GM18508 (cell line): Measurements from ENCODE around the gene TMED5.

Experiments
- ATAC-seq: cut with Tn5 transposase; IDR thresholded peaks from one replicate; pipeline ENCODE4 v1.9.1; 2021; ENCODE audit warnings: moderate number of reproducible peaks; ENCODE audit not compliant: insufficient read depth, unreplicated experiment

The TMED5 gene

GRCh38 chr1:93129507-93130099, 50.6 kb downstream of the TMED5 start:
- no peak for ATAC-seq

GRCh38 chr1:93124556-93125355, 55.5 kb downstream of the TMED5 start:
- ATAC-seq: no peak

- no peak for ATAC-seq
Observed at GRCh38 chr1:93123201-93123783, 56.9 kb downstream of the TMED5 start.

DNA sequence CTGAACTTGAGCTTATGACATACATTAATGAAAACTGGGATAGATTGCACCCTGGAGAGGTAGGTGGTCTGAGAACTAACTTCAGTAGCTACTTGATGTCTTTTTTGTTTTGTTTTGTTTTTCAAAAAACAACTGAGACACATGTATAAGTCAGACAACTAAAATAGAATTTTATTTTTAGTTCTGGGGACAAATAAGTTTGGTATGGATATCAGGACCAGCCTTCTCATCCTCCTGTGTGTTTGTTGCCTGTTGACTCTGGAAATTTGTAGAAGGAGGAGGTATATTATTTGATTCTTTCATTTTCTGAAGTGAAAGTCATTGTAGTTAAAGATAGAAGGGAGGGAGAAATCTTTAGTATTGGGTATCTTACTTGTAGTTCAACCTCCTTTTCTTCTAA, 59.6 kb downstream of the TMED5 start:
- no peak for ATAC-seq

DNA sequence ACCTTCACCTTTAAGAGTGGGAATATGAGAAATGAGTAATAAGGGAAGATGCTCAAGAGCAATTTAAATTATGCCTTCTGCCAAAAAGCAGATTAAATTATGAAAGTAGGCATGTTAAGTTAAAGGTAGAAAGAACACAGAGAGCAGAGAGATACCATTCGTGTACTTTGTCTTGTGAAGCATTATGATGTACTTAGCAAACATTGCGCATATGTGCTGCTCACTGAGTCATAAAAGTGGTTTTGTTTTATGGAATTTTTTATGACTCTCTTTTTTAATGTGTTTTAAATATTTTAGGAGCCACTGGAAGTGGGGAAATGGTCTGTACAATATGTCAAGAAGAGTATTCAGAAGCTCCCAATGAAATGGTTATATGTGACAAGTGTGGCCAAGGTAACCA, 65.8 kb downstream of the TMED5 start:
- no peak for ATAC-seq

GRCh38 chr1:93113127-93113526, 67.1 kb downstream of the TMED5 start:
- ATAC-seq: no peak

GRCh38 chr1:93111561-93111960, 68.7 kb downstream of the TMED5 start:
- ATAC-seq: no peak

- ATAC-seq: no peak
Observed at GRCh38 chr1:93111065-93111464, 69.1 kb downstream of the TMED5 start.

GRCh38 chr1:93109578-93109977, 70.6 kb downstream of the TMED5 start:
- no peak for ATAC-seq

DNA sequence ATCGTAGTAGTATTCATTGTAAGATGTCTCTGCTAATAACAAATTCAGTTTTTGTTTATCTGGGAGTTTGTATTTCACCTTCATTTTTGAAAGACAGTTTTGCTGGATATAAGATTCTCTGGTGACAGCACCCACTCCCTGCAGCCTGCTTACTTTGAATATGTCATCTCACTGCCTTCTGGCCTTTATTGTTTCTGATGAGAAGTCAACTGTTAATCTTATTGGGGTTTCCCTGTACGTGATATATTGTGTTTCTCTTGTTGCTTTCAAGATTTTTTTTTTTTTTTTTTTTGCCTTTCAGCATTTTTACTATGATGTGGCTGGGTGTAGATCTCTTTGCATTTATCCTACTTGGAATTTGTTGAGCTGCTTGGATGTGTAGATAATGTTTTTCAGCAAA, 71.9 kb downstream of the TMED5 start:
- ATAC-seq: no peak

DNA sequence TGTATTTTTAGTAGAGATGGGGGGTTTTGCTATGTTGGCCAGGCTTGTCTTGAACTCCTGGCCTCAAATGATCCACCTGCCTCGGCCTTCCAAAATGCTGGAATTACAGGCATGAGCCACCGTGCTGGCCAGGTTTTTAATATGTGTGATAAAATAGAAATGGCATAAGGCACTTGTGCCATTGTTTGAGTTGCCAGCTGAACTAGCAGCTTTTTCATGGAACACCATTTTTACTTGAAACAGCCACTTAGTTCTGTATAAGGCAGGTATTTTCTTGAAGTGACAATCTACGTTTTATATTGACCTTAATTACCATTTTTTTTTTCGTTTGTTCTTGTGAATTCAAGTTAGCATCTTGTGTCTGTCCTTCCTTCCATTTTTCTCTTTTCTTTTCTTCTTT, 72.8 kb downstream of the TMED5 start:
- no peak for ATAC-seq

DNA sequence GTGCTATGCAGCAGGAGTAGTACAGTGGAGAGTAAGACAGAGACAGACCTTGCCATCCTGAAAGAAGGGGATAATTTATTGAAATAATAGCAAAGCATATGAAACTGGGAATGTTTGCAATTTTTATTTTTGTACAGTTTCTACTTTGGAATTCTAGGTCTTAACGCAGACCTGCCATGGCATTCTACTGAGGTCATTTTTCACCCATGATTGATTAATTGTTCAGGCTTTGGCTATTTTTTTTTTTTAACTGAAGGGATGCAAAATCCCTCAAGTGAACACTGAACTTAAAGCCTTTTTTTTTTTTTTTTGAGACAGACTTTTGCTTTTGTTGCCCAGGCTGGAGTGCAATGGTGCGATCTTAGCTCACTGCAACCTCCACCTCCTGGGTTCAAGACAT, 74.0 kb downstream of the TMED5 start:
- no peak for ATAC-seq

DNA sequence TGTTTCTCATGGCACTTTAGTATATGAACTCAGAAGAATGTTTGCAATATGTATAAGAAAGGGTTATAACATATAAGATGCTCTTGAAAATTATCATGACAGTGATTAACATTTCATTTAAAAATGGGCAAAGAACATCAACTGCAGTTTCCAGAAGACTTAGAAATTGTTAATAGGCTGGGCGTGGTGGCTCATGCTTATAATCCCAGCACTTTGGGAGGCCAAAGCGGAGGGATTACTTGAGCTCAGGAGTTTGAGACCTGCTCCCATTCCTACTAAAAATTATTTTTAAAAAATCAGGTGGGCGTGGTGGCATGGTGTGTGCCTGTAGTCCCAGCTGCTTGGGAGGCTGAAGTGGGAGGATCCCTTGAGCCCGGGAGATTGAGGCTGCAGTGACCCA, 78.1 kb downstream of the TMED5 start:
- no peak for ATAC-seq
